ENCODE measurements around the gene ARHGAP26. TPM values are rescaled to one million over a fixed set of nuclear protein-coding genes. Genes with fewer than 3 reads are reported as not detected.

ARHGAP26 gene
- total RNA-seq, 1 experiment from 2014 or later: 34.5 TPM

- ChIA-PET POLR2A (no interaction called here), RAD21 (ENCODE audit: low non-redundant PET in 1 of 2, low total read pairs in 2 of 2, uncharacterized antibody in 2 of 2, unreplicated experiment in 2 of 2) (no interaction called here), CTCF (no interaction called here)
- BruUV-seq (replicated peaks): TSS peak; percentile 20
- intact Hi-C loops (cut with micrococcal nuclease): loop anchor here (1.0 to 10.0 kb wide), 4 partner anchors 398 to 1128 kb away; no protein-coding TSS in a partner anchor
- Histone ChIP-seq H3K4me1 (ENCODE audit: control insufficient read depth in 1 of 2, insufficient read depth in 2 of 2, low read length in 2 of 2) (no peaks in the 10 kb centered on the region), H3K9me3 (ENCODE audit: control insufficient read depth in 1 of 2, insufficient read depth in 1 of 2, low read depth in 1 of 2, low read length in 2 of 2) (no peaks in the 10 kb centered on the region), H4K20me1 (ENCODE audit: insufficient read depth) (no peaks in the 10 kb centered on the region), H3K9me2 (ENCODE audit: insufficient read depth) (no peaks in the 10 kb centered on the region), H3K4me2 (ENCODE audit: low read length) (no peak overlapping the region), H3K9ac (ENCODE audit: low read length) (no peak overlapping the region), H2AFZ (ENCODE audit: low read depth, low read length, poor library complexity, severe bottlenecking) (no peak overlapping the region), H3K79me2 (ENCODE audit: insufficient read depth, low read length) (no peaks in the 10 kb centered on the region), H3K36me3 (ENCODE audit: control insufficient read depth in 1 of 2, insufficient read depth in 2 of 2, low read length in 2 of 2) (no peaks in the 10 kb centered on the region; a peak in 1 of 4 replicates), H3K27me3 (ENCODE audit: insufficient read depth, low read length) (no peaks in the 10 kb centered on the region), H3K27ac (ENCODE audit: low read depth, low read length) (no peak overlapping the region), H3K4me3 (replicated peaks in 1 of 2; ENCODE audit: low read depth in 1 of 2, low read length in 2 of 2) (no peak overlapping the region)
- DNase-seq (ENCODE audit: low read depth, low spot score) (no peak), ATAC-seq (peak; percentile 73)
- peak; percentile 51 to 80 (median 66); a peak in 5 of 6 replicates for TF ChIP-seq CTCF (IDR thresholded peaks at IDR 0.05 in 2 of 3, conservative IDR thresholded peaks at IDR 0.05 in 1 of 3; ENCODE audit: borderline replicate concordance in 1 of 3, insufficient read depth in 1 of 3, low read depth in 2 of 3, low read length in 2 of 3)
- TF ChIP-seq RAD21 (IDR thresholded peaks at IDR 0.05; ENCODE audit: low read depth): peak; percentile 86
- peak; percentile 43; the same call in 1 of the 2 replicates for TF ChIP-seq CEBPB (IDR thresholded peaks at IDR 0.05; ENCODE audit: low read depth)
- TF ChIP-seq ELF1 (IDR thresholded peaks at IDR 0.05; ENCODE audit: borderline replicate concordance, low read depth): no peak
- no peak for TF ChIP-seq TCF7L2 (IDR thresholded peaks at IDR 0.05; ENCODE audit: borderline replicate concordance, extremely low read depth, insufficient read depth, insufficient read length)
- no peak for TF ChIP-seq JUND (IDR thresholded peaks at IDR 0.05)
- TF ChIP-seq ATF3 (IDR thresholded peaks at IDR 0.05): no peak
Observed at GRCh38 chr5:143016777-143017516, 246.8 kb downstream of the ARHGAP26 start.
